SK-N-MC (cell line): ENCODE results near the gene PNPO.

Experiments used
- EZH2 ChIP-seq: fragments of 200-600 bp; sonication (generic); IDR thresholded peaks from one replicate; pipeline ENCODE4 v1.6.1; 2017; ENCODE audit warnings: antibody characterized with exemption
- FOXP2 ChIP-seq: optimal IDR thresholded peaks from 2 replicates; pipeline ENCODE3; 2011; ENCODE audit warnings: mild to moderate bottlenecking, moderate library complexity; ENCODE audit not compliant: insufficient read depth; ENCODE audit errors: extremely low read length, control extremely low read depth
- POLR2AphosphoS5 ChIP-seq: IDR thresholded peaks from 2 replicates; pipeline ENCODE4 v1.6.1; 2012; ENCODE audit warnings: mild to moderate bottlenecking, low read depth, low read length, borderline replicate concordance

GRCh38 chr17:47993964-47994363, 52.6 kb downstream of the PNPO start:
- no peak for TF ChIP-seq POLR2AphosphoS5
- no peak for TF ChIP-seq EZH2
- no peak for TF ChIP-seq FOXP2
